BLaER1 (cell line): ENCODE data around the gene ALDH3B1.
"Not testable (repeated sequence)": the region's sequence is repeated elsewhere in the genome, so short reads cannot be mapped to it uniquely, and the experiment has no call there.

Experiments
- H3K27ac ChIP-seq: shearing (Covaris generic); formaldehyde crosslinking; 2 replicates; pipeline ENCODE4 v1.8.1; 2022
- H3K27me3 ChIP-seq: shearing (Covaris generic); formaldehyde crosslinking; 2 replicates; pipeline ENCODE4 v1.8.1; 2022
- H3K36me3 ChIP-seq: shearing (Covaris generic); formaldehyde crosslinking; 2 replicates; pipeline ENCODE4 v1.8.1; 2022
- H3K4me1 ChIP-seq: shearing (Covaris generic); formaldehyde crosslinking; 2 replicates; pipeline ENCODE4 v1.8.1; 2022
- H3K4me2 ChIP-seq: shearing (Covaris generic); formaldehyde crosslinking; 2 replicates; pipeline ENCODE4 v1.8.1; 2022
- H3K4me3 ChIP-seq: shearing (Covaris generic); formaldehyde crosslinking; 2 replicates; pipeline ENCODE4 v1.8.1; 2022
- H3K9ac ChIP-seq: shearing (Covaris generic); formaldehyde crosslinking; 2 replicates; pipeline ENCODE4 v1.8.1; 2022
- H3K9me3 ChIP-seq: shearing (Covaris generic); formaldehyde crosslinking; 2 replicates; pipeline ENCODE4 v1.8.1; 2022
- H4K20me1 ChIP-seq: shearing (Covaris generic); formaldehyde crosslinking; 2 replicates; pipeline ENCODE4 v1.8.1; 2022
- Cebpa-rat ChIP-seq: shearing (Covaris generic); IDR thresholded peaks from 2 replicates; pipeline ENCODE4 v1.8.1; 2022

The ALDH3B1 gene

GRCh38 chr11:67993821-67994220 lies 16.3 kb upstream of the ALDH3B1 start:
- Histone ChIP-seq H4K20me1 (peaks cover 21% of the 10 kb centered on the region), H3K36me3 (peaks cover 50% of the 10 kb centered on the region), H3K4me2 (peak overlapping the region; percentile 34), H3K4me1 (peaks cover 27% of the 10 kb centered on the region)
- not testable (repeated sequence) for H3K27ac ChIP-seq, H3K9me3 ChIP-seq, H3K4me3 ChIP-seq, H3K9ac ChIP-seq, H3K27me3 ChIP-seq

- not testable (repeated sequence) for H3K4me3 ChIP-seq, H3K27ac ChIP-seq, H3K27me3 ChIP-seq, H3K9me3 ChIP-seq, H3K9ac ChIP-seq
- peaks cover 21% of the 10 kb centered on the region for H4K20me1 ChIP-seq
- peaks cover 56% of the 10 kb centered on the region for H3K36me3 ChIP-seq
- H3K4me1 ChIP-seq = peaks cover 29% of the 10 kb centered on the region
- peak overlapping the region; percentile 34; the same call in 1 of the 2 replicates for H3K4me2 ChIP-seq
These were observed 15.7 kb upstream of the ALDH3B1 start for GRCh38 chr11:67994387-67994786.

- not testable (repeated sequence) for H3K27me3 ChIP-seq, H3K27ac ChIP-seq, H3K9ac ChIP-seq, H3K4me3 ChIP-seq, H3K9me3 ChIP-seq, H3K4me2 ChIP-seq
- H3K4me1 ChIP-seq = peaks cover 36% of the 10 kb centered on the region
- peaks cover 63% of the 10 kb centered on the region for H3K36me3 ChIP-seq
- peaks cover 21% of the 10 kb centered on the region for H4K20me1 ChIP-seq
These were observed 15.0 kb upstream of the ALDH3B1 start for GRCh38 chr11:67995129-67995528.

- H3K27ac ChIP-seq, H3K4me2 ChIP-seq, H3K4me3 ChIP-seq, H3K9me3 ChIP-seq, H3K9ac ChIP-seq, H3K27me3 ChIP-seq: not testable (repeated sequence)
- peaks cover 41% of the 10 kb centered on the region for H3K4me1 ChIP-seq
- peaks cover 21% of the 10 kb centered on the region for H4K20me1 ChIP-seq
- H3K36me3 ChIP-seq = peaks cover 67% of the 10 kb centered on the region
These were observed 14.5 kb upstream of the ALDH3B1 start for GRCh38 chr11:67995579-67995978.

- Histone ChIP-seq H3K4me2 (no peak overlapping the region), H3K4me1 (peaks cover 45% of the 10 kb centered on the region), H3K36me3 (peaks cover 70% of the 10 kb centered on the region), H3K27me3 (no peaks in the 10 kb centered on the region), H3K9ac (no peak overlapping the region), H3K9me3 (no peaks in the 10 kb centered on the region), H3K27ac (no peak overlapping the region), H4K20me1 (peaks cover 21% of the 10 kb centered on the region), H3K4me3 (no peak overlapping the region)
- TF ChIP-seq Cebpa-rat = no peak
These were observed 14.1 kb upstream of the ALDH3B1 start for GRCh38 chr11:67996051-67996450.

GRCh38 chr11:67996622-67997474 lies 13.3 kb upstream of the ALDH3B1 start:
- no peaks in the 10 kb centered on the region for H3K27me3 ChIP-seq
- no peak overlapping the region for H3K9ac ChIP-seq
- peaks cover 66% of the 10 kb centered on the region for H3K36me3 ChIP-seq
- H4K20me1 ChIP-seq = peaks cover 21% of the 10 kb centered on the region
- H3K4me3 ChIP-seq = no peak overlapping the region
- H3K9me3 ChIP-seq = no peaks in the 10 kb centered on the region
- no peak overlapping the region for H3K27ac ChIP-seq
- no peak for TF ChIP-seq Cebpa-rat
- H3K4me2 ChIP-seq = no peak overlapping the region
- peaks cover 53% of the 10 kb centered on the region for H3K4me1 ChIP-seq

GRCh38 chr11:67997475-67997921 lies 12.6 kb upstream of the ALDH3B1 start:
- H4K20me1 ChIP-seq = peaks cover 21% of the 10 kb centered on the region
- no peak overlapping the region for H3K4me3 ChIP-seq
- H3K27ac ChIP-seq = no peak overlapping the region
- H3K27me3 ChIP-seq = no peaks in the 10 kb centered on the region
- H3K36me3 ChIP-seq = peaks cover 66% of the 10 kb centered on the region
- H3K4me1 ChIP-seq = peaks cover 60% of the 10 kb centered on the region
- H3K9ac ChIP-seq = no peak overlapping the region
- H3K4me2 ChIP-seq = no peak overlapping the region
- no peaks in the 10 kb centered on the region for H3K9me3 ChIP-seq
- TF ChIP-seq Cebpa-rat = no peak

GRCh38 chr11:67998150-67999045 lies 11.7 kb upstream of the ALDH3B1 start:
- Histone ChIP-seq H4K20me1 (peaks cover 21% of the 10 kb centered on the region), H3K4me3 (no peak overlapping the region), H3K9ac (no peak overlapping the region), H3K4me1 (peaks cover 64% of the 10 kb centered on the region), H3K9me3 (no peaks in the 10 kb centered on the region), H3K27me3 (no peaks in the 10 kb centered on the region), H3K27ac (0 out of 2 replicates have a peak overlapping the region, but pooled peaks have one; percentile 5), H3K36me3 (peaks cover 62% of the 10 kb centered on the region), H3K4me2 (no peak overlapping the region)
- TF ChIP-seq Cebpa-rat = no peak

GRCh38 chr11:67999201-67999629 lies 10.9 kb upstream of the ALDH3B1 start:
- no peaks in the 10 kb centered on the region for H3K27me3 ChIP-seq
- no peak overlapping the region for H3K4me2 ChIP-seq
- H3K36me3 ChIP-seq = peaks cover 62% of the 10 kb centered on the region
- no peaks in the 10 kb centered on the region for H3K9me3 ChIP-seq
- peaks cover 17% of the 10 kb centered on the region for H4K20me1 ChIP-seq
- H3K4me3 ChIP-seq = no peak overlapping the region
- no peak for TF ChIP-seq Cebpa-rat
- H3K27ac ChIP-seq = no peak overlapping the region; the same call in 1 of the 2 replicates
- H3K4me1 ChIP-seq = peaks cover 60% of the 10 kb centered on the region
- no peak overlapping the region for H3K9ac ChIP-seq

GRCh38 chr11:67999704-68000103 lies 10.4 kb upstream of the ALDH3B1 start:
- Histone ChIP-seq H3K27ac (no peak overlapping the region; the same call in 1 of the 2 replicates), H3K9me3 (no peaks in the 10 kb centered on the region), H3K36me3 (peaks cover 59% of the 10 kb centered on the region), H3K9ac (no peak overlapping the region), H3K27me3 (no peaks in the 10 kb centered on the region), H3K4me3 (no peak overlapping the region), H3K4me2 (no peak overlapping the region), H3K4me1 (peaks cover 60% of the 10 kb centered on the region), H4K20me1 (peaks cover 13% of the 10 kb centered on the region)
- TF ChIP-seq Cebpa-rat = no peak
